ENCODE measurements around the gene GAS7. TPM values are rescaled to one million over a fixed set of nuclear protein-coding genes. Genes with fewer than 3 reads are reported as not detected.

Gene GAS7
- total and polyA plus RNA-seq, 2 of the 13 experiments (the other 11 are each of a cell fraction or from before 2014, with no cell fraction given) = 1.0 to 5.2 TPM

GRCh38 chr17:10200016-10200415, 1.6 kb upstream of the GAS7 start:
- no peak overlapping the region for H2AFZ ChIP-seq (ENCODE audit: low read length)
- FAIRE-seq = no peak
- in situ Hi-C loops (cut with HindIII; ENCODE audit: extremely low pct_ligation_motif_present, low pct_unique_long_range_greater_than_20kb) (loop anchor here (25.0 kb wide), 1 partner anchor 88 kb away; no protein-coding TSS in a partner anchor), intact Hi-C loops (cut with micrococcal nuclease; ENCODE audit: unreplicated experiment) (no loop called here)
- TF ChIP-seq ZSCAN12 (CRISPR knock-in tag; IDR thresholded peaks at IDR 0.05) = no peak
- TF ChIP-seq ZBTB3 (CRISPR knock-in tag; IDR thresholded peaks at IDR 0.05; ENCODE audit: borderline replicate concordance, low read depth) = no peak
- TF ChIP-seq ZNF143 (CRISPR knock-in tag; IDR thresholded peaks at IDR 0.05) = no peak
- TF ChIP-seq SSRP1 (CRISPR knock-in tag; IDR thresholded peaks at IDR 0.05) = no peak
- TF ChIP-seq FOSL1 (CRISPR knock-in tag; IDR thresholded peaks at IDR 0.05; ENCODE audit: borderline replicate concordance) = no peak
- TF ChIP-seq ZNF441 (CRISPR knock-in tag; IDR thresholded peaks at IDR 0.05; ENCODE audit: borderline replicate concordance) = no peak
- TF ChIP-seq ZNF136 (CRISPR knock-in tag; IDR thresholded peaks at IDR 0.05; ENCODE audit: low read depth) = no peak
- TF ChIP-seq NFATC3 (CRISPR knock-in tag; IDR thresholded peaks at IDR 0.05) = no peak
- H3K36me3 ChIP-seq (replicated peaks in 1 of 2; ENCODE audit: control insufficient read depth in 1 of 2, insufficient read depth in 2 of 2, low read length in 2 of 2) = no peaks in the 10 kb centered on the region
- H3K4me2 ChIP-seq (ENCODE audit: low read depth, low read length) = no peak overlapping the region
- CTCF ChIA-PET (ENCODE audit: low intra/inter-chr PET ratio, low total read pairs) = no interaction called here
- H3K79me2 ChIP-seq (ENCODE audit: insufficient read depth, low read length) = no peaks in the 10 kb centered on the region
- no peaks in the 10 kb centered on the region for H4K20me1 ChIP-seq (ENCODE audit: insufficient read depth, low read length)
- POLR2A ChIA-PET = no interaction called here
- WGBS (ENCODE audit: low lambda C conversion rate) = 38% methylated on average over 3 of the region's 3 CpGs
- no peak overlapping the region for H3K9ac ChIP-seq (ENCODE audit: insufficient read depth, low read depth, low read length)
- H3K27ac ChIP-seq (ENCODE audit: extremely low read length, insufficient read depth, low read length) = no peak overlapping the region
- no peak for DNase-seq (ENCODE audit: low spot score)
- no peaks in the 10 kb centered on the region for H3K27me3 ChIP-seq (ENCODE audit: control insufficient read depth in 1 of 2, insufficient read depth in 2 of 2, low read length in 2 of 2)
- BruUV-seq (replicated peaks) = no TSS peak
- H3K4me1 ChIP-seq (ENCODE audit: insufficient read depth, low read length) = no peaks in the 10 kb centered on the region
- ATAC-seq = no peak
- H3K9me3 ChIP-seq (ENCODE audit: low read length) = peaks cover 16% of the 10 kb centered on the region
- H3K4me3 ChIP-seq (replicated peaks in 1 of 3; ENCODE audit: insufficient read depth in 1 of 3, low read depth in 2 of 3, low read length in 3 of 3) = no peak overlapping the region

GRCh38 chr17:10197721-10198508, 491 bp downstream of the GAS7 start:
- Histone ChIP-seq H3K27ac (ENCODE audit: extremely low read length, insufficient read depth, low read length) (no peak overlapping the region), H3K4me3 (replicated peaks in 1 of 3; ENCODE audit: insufficient read depth in 1 of 3, low read depth in 2 of 3, low read length in 3 of 3) (no peak overlapping the region)

More at GRCh38 chr17:10197721-10198508, 491 bp downstream of the GAS7 start:
- in situ Hi-C loops (cut with HindIII; ENCODE audit: extremely low pct_ligation_motif_present, low pct_unique_long_range_greater_than_20kb) (no loop called here), intact Hi-C loops (cut with micrococcal nuclease; ENCODE audit: unreplicated experiment) (no loop called here)
- no peak for ATAC-seq
- Histone ChIP-seq H2AFZ (ENCODE audit: low read length) (no peak overlapping the region), H3K4me2 (ENCODE audit: low read depth, low read length) (no peak overlapping the region), H3K9me3 (ENCODE audit: low read length) (peaks cover 12% of the 10 kb centered on the region), H3K36me3 (replicated peaks in 1 of 2; ENCODE audit: control insufficient read depth in 1 of 2, insufficient read depth in 2 of 2, low read length in 2 of 2) (no peaks in the 10 kb centered on the region), H3K4me1 (ENCODE audit: insufficient read depth, low read length) (no peaks in the 10 kb centered on the region), H3K9ac (ENCODE audit: insufficient read depth, low read depth, low read length) (no peak overlapping the region), H3K79me2 (ENCODE audit: insufficient read depth, low read length) (no peaks in the 10 kb centered on the region), H4K20me1 (ENCODE audit: insufficient read depth, low read length) (no peaks in the 10 kb centered on the region), H3K27me3 (ENCODE audit: control insufficient read depth in 1 of 2, insufficient read depth in 2 of 2, low read length in 2 of 2) (no peaks in the 10 kb centered on the region)
- no peak for FAIRE-seq
- no peak for DNase-seq (ENCODE audit: low spot score)
- ChIA-PET POLR2A (no interaction called here), CTCF (ENCODE audit: low intra/inter-chr PET ratio, low total read pairs) (no interaction called here)
- 58% methylated on average over 14 of the region's 90 CpGs for WGBS (ENCODE audit: low lambda C conversion rate)
- TF ChIP-seq PHF8 (CRISPR knock-in tag; IDR thresholded peaks at IDR 0.05) = no peak
- BruUV-seq (replicated peaks) = no TSS peak
